ENCODE results near the gene AKAP11.
"Not testable (repeated sequence)": the region's sequence is repeated elsewhere in the genome, so short reads cannot be mapped to it uniquely, and the experiment has no call there.

The AKAP11 gene

GRCh38 chr13:42272115-42272803, at the start of gene AKAP11:
TSS of gene AKAP11 (plus strand) at chr13:42272152. CDS start at chr13:42286349, 14,197 bp downstream.
- peak; percentile 40 for DNase-seq

- no peak for DNase-seq
These were observed 48.3 kb upstream of the AKAP11 start for GRCh38 chr13:42223681-42224080.

GRCh38 chr13:42225051-42225450, 46.9 kb upstream of the AKAP11 start:
- no peak for DNase-seq

GRCh38 chr13:42226759-42227158, 45.2 kb upstream of the AKAP11 start:
- DNase-seq: not testable (repeated sequence)

GRCh38 chr13:42228527-42228926, 43.4 kb upstream of the AKAP11 start:
- DNase-seq: no peak

GRCh38 chr13:42229287-42229686, 42.7 kb upstream of the AKAP11 start:
- no peak for DNase-seq

- no peak for DNase-seq
These were observed 39.3 kb upstream of the AKAP11 start for GRCh38 chr13:42232671-42233070.

- DNase-seq: no peak
These were observed 38.2 kb upstream of the AKAP11 start for GRCh38 chr13:42233726-42234125.

GRCh38 chr13:42239161-42239560, 32.8 kb upstream of the AKAP11 start:
- DNase-seq: no peak

GRCh38 chr13:42239644-42240043, 32.3 kb upstream of the AKAP11 start:
- DNase-seq: peak; percentile 17

- DNase-seq: no peak
These were observed 25.4 kb upstream of the AKAP11 start for GRCh38 chr13:42246541-42246940.

GRCh38 chr13:42247883-42248282, 24.1 kb upstream of the AKAP11 start:
- no peak for DNase-seq

GRCh38 chr13:42255886-42256285, 16.1 kb upstream of the AKAP11 start:
- DNase-seq: no peak

- no peak for DNase-seq
These were observed 13.2 kb upstream of the AKAP11 start for GRCh38 chr13:42258747-42259146.

GRCh38 chr13:42259515-42259914, 12.4 kb upstream of the AKAP11 start:
- no peak for DNase-seq

- no peak for DNase-seq
These were observed 10.9 kb upstream of the AKAP11 start for GRCh38 chr13:42260903-42261654.

GRCh38 chr13:42266473-42266872, 5.5 kb upstream of the AKAP11 start:
- DNase-seq: peak; percentile 65

- no peak for DNase-seq
These were observed 1.6 kb upstream of the AKAP11 start for GRCh38 chr13:42270160-42270856.

- DNase-seq: no peak
These were observed 1.1 kb upstream of the AKAP11 start for GRCh38 chr13:42270857-42271215.

GRCh38 chr13:42271337-42272114, 426 bp upstream of the AKAP11 start:
- DNase-seq: peak; percentile 99

- no peak for DNase-seq
These were observed 838 bp downstream of the AKAP11 start for GRCh38 chr13:42272804-42273175.

- DNase-seq: no peak
These were observed 2.6 kb downstream of the AKAP11 start for GRCh38 chr13:42274386-42275097.

GRCh38 chr13:42275098-42275471, 3.1 kb downstream of the AKAP11 start:
- DNase-seq: no peak

Measured in fibroblast of skin of right quadriceps (primary cell).